ENCODE results near the gene SFRP2. TPM values are rescaled to one million over a fixed set of nuclear protein-coding genes. Genes with fewer than 3 reads are reported as not detected.
A peak's percentile ranks its signal among the peaks of the same experiment; 100 is the strongest.

Gene SFRP2
- total RNA-seq, 4 donors from 2014 or later = 7.2 to 20.3 (median 18.7) TPM

DNA sequence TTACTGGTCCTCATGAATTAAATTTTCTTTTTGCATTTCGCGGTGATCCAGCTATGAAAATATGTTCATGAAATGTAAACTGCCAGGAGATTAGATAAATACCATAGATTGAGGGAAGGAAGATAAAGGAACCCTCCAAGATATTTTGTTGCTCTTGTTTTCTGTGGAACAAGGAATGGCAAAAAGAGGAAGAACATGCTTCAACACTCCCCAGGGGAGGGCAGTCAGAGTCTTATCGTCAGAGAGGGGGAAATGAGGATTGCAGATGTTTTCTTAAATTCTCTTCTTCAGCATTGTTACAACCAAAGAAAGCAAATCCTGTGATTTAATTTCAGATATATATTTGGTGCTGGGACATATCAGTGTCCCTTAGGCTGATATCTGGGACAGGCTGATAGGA, 9.5 kb upstream of the SFRP2 start:
- Histone ChIP-seq H3K27ac (no peak overlapping the region), H3K4me3 (no peak overlapping the region), H3K9me3 (no peaks in the 10 kb centered on the region), H3K4me1 (no peaks in the 10 kb centered on the region), H3K27me3 (no peaks in the 10 kb centered on the region), H3K36me3 (no peaks in the 10 kb centered on the region)
- TF ChIP-seq, protein P1, sequence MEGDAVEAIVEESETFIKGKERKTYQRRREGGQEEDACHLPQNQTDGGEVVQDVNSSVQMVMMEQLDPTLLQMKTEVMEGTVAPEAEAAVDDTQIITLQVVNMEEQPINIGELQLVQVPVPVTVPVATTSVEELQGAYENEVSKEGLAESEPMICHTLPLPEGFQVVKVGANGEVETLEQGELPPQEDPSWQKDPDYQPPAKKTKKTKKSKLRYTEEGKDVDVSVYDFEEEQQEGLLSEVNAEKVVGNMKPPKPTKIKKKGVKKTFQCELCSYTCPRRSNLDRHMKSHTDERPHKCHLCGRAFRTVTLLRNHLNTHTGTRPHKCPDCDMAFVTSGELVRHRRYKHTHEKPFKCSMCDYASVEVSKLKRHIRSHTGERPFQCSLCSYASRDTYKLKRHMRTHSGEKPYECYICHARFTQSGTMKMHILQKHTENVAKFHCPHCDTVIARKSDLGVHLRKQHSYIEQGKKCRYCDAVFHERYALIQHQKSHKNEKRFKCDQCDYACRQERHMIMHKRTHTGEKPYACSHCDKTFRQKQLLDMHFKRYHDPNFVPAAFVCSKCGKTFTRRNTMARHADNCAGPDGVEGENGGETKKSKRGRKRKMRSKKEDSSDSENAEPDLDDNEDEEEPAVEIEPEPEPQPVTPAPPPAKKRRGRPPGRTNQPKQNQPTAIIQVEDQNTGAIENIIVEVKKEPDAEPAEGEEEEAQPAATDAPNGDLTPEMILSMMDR (IDR thresholded peaks at IDR 0.05) = no peak
- TF ChIP-seq POLR2A (IDR thresholded peaks at IDR 0.05) = no peak
- DNase-seq = no peak

DNA sequence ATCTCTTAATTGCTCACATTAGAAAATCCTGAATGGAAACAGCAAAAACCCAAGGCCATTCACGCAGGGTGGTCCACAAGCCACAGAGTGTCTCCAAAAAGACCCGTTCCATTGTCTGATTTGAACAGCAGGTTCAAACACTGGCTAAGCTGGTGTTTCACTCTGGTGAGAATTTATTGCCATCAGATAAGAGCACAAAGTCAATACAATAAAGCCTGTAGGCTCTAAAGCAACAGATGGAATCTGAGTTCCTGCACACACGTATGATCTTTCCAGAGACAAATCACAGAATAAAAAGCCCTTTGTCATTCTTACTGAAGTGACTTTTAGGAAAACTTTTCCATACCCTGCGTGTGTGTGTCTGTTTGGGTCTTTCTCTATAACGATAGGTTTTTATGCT, 5.1 kb upstream of the SFRP2 start:
- H3K36me3 ChIP-seq = no peaks in the 10 kb centered on the region
- H3K9me3 ChIP-seq = no peaks in the 10 kb centered on the region
- H3K27ac ChIP-seq = no peak overlapping the region
- TF ChIP-seq POLR2A (IDR thresholded peaks at IDR 0.05) = no peak
- TF ChIP-seq, protein P1 (IDR thresholded peaks at IDR 0.05) = no peak
- H3K4me3 ChIP-seq = no peak overlapping the region
- H3K27me3 ChIP-seq = peaks cover 0 to 40% of the 10 kb centered on the region in 2 donors
- DNase-seq = no peak
- peaks cover 0 to 28% (median 7%) of the 10 kb centered on the region in 4 donors for H3K4me1 ChIP-seq

DNA sequence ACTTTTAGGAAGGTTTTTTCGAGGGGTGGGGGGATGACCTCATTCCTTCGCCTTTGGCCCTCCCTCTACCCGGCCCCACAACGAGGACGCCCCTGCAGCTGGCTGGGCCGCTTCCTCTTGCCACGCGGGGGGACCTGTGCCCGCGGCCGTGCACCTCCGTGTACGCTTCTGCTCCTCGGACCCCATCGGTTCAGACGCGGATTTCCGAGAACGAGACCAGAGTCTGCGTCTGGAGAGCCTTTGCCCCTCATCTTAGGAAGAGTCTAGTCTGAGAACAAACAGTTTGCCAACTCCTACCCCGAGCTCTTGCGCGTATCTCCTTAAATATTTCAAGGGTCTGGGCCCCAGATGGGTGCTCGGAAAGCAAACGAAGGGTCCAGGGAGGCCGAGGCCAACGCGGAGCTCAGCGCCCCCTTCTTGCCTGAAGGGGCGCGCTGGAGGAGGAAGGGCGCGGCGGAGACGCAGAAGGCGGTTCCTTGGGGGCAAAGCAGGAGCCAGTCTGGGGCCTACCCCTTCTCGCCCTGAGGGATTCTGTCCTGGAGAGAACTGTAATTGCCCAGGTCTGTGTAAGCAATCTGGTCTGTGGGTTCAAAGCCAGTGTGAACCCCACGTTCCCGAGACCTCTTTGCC, 3.9 kb upstream of the SFRP2 start:
- DNase-seq = no peak
- no peaks in the 10 kb centered on the region for H3K9me3 ChIP-seq
- peaks cover 0 to 38% (median 7%) of the 10 kb centered on the region in 4 donors for H3K4me1 ChIP-seq
- H3K27ac ChIP-seq = no peak overlapping the region
- TF ChIP-seq POLR2A (IDR thresholded peaks at IDR 0.05) = no peak
- TF ChIP-seq, protein P1 (IDR thresholded peaks at IDR 0.05) = no peak
- H3K4me3 ChIP-seq = peak overlapping the region in 2 of 4 donors; percentile 1 to 4
- H3K36me3 ChIP-seq = no peaks in the 10 kb centered on the region
- H3K27me3 ChIP-seq = peaks cover 0 to 53% of the 10 kb centered on the region in 2 donors

DNA sequence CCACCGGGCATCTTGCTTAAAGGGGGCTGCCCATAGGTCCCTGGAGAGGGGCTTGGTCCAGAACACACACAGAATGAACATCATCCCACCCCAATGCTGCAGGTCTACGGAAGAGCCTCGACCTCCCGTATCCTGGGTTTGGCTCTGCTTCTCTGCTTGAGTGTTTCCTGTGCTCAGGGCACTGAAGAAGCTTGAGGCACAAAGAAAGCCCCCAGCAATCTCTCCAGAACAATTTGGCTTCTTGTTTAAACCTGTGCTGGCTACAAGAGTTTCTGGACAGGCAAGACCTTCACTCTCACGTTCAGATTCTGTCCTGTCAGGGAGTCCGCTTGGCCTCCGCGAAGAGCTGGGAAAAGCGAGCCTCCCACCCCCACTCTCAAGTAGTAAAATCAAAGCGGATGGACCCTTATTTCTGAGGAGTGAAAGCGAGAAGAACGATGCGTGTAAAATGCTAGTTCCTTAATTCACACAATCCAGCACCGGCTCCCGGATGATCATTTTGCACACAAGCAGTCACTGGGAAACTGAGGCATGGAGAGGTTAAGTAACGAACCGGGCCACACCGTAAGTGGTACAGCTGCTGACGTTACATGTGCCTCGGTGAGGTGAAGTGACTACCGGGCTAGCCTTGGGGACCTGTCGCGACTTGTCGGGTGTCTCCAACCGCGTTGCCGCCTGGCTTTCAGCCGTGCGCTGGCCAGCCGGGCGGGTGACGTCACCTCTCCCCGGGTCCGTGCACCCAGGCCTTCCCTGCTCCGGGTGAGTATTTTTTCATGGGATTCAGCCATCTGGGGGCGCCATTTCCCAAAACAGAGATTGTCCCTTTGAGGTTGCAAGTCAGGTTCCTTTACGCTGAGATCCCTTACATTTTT, 3.1 kb upstream of the SFRP2 start:
- Histone ChIP-seq H3K27me3 (peaks cover 0 to 55% of the 10 kb centered on the region in 2 donors), H3K4me1 (peaks cover 0 to 38% (median 7%) of the 10 kb centered on the region in 4 donors), H3K9me3 (no peaks in the 10 kb centered on the region), H3K27ac (no peak overlapping the region), H3K36me3 (no peaks in the 10 kb centered on the region), H3K4me3 (peak overlapping the region in 3 of 4 donors; percentile 1 to 20 (median 2))
- peak in 2 of 3 donors; percentile 53 to 66 for DNase-seq
- TF ChIP-seq, protein P1 (IDR thresholded peaks at IDR 0.05) = peak in 2 of 6 experiments; percentile 8 to 11
- TF ChIP-seq POLR2A (IDR thresholded peaks at IDR 0.05) = no peak

DNA sequence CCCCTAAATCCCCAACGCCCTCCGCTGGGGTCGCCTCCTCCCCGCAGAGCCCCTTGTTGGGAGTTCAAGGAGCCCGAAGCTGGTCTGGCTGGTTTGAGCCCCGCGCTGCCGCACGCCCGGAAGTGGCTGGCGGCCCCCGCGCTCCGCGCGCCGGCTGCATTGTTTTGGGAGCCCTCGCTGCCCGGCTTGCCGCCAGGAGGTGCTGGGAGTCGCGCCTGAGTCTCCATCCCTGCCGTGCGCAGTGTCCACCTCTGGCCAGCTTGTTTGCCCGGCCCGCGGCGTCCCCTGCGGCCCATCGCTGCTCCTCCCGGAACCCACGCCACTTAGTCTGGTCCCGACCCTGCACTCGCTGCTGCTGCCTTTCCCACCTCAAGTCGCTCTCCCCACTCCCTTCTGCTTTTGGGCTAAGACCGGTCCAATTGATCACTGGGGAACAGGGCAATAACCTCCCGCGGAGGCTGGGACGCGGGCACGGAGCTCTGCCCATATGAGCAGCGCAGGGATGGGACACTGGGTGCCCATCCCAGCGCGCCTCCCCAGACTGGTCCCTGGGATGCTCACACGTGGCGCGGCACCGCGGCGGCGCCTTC, 2.2 kb upstream of the SFRP2 start:
- no peak for DNase-seq
- Histone ChIP-seq H3K27me3 (peaks cover 0 to 55% of the 10 kb centered on the region in 2 donors), H3K4me1 (peaks cover 0 to 38% (median 7%) of the 10 kb centered on the region in 4 donors), H3K27ac (no peak overlapping the region), H3K9me3 (no peaks in the 10 kb centered on the region), H3K36me3 (no peaks in the 10 kb centered on the region), H3K4me3 (peak overlapping the region in 3 of 4 donors; percentile 11 to 32 (median 31))
- TF ChIP-seq, protein P1 (IDR thresholded peaks at IDR 0.05) = no peak
- TF ChIP-seq POLR2A (IDR thresholded peaks at IDR 0.05) = no peak

Data from Peyer's patch (tissue), 4 donors.